HCT116 (cell line): Measurements from ENCODE around the gene DNM3.

Experiments
- CBX3 ChIP-seq: IDR thresholded peaks from 2 replicates; pipeline ENCODE4 v1.6.1; 2012; ENCODE audit warnings: low read depth
- CEBPB ChIP-seq: IDR thresholded peaks from 2 replicates; pipeline ENCODE4 v1.6.1; 2012; ENCODE audit warnings: low read depth
- CTCF ChIP-seq, 3 experiments: fragments of 200-600 bp in 1 of 3; sonication (generic) in 1 of 3; IDR thresholded peaks in 2 of 3; conservative IDR thresholded peaks in 1 of 3; 2 replicates each; pipeline ENCODE4 v1.5.1; 2012 to 2017; ENCODE audit warnings: low read depth in 2 of 3, low read length in 2 of 3, antibody characterized with exemption in 1 of 3, borderline replicate concordance in 1 of 3, control low read depth in 1 of 3, mild to moderate bottlenecking in 1 of 3, mixed read lengths in 1 of 3, mixed run types in 1 of 3, moderate library complexity in 1 of 3; ENCODE audit not compliant: insufficient read depth in 1 of 3
- ELF1 ChIP-seq: IDR thresholded peaks from 2 replicates; pipeline ENCODE4 v1.6.1; 2012; ENCODE audit warnings: low read depth, borderline replicate concordance
- EZH2phosphoT487 ChIP-seq: fragments of 200-600 bp; IDR thresholded peaks from 2 replicates; pipeline ENCODE4 v1.6.1; 2018; ENCODE audit warnings: antibody characterized with exemption, borderline replicate concordance
- POLR2A ChIP-seq: IDR thresholded peaks from 2 replicates; pipeline ENCODE4 v1.7.0; 2011; ENCODE audit warnings: borderline replicate concordance; ENCODE audit not compliant: insufficient read depth, insufficient read length; ENCODE audit errors: extremely low read depth
- POLR2AphosphoS5 ChIP-seq: IDR thresholded peaks from 2 replicates; pipeline ENCODE4 v1.6.1; 2011; ENCODE audit warnings: mild to moderate bottlenecking, low read depth, low read length, moderate library complexity
- RAD21 ChIP-seq: IDR thresholded peaks from 2 replicates; pipeline ENCODE4 v1.6.1; 2012; ENCODE audit warnings: low read depth, mild to moderate bottlenecking
- REST ChIP-seq: IDR thresholded peaks from 2 replicates; pipeline ENCODE4 v1.6.1; 2012; ENCODE audit warnings: low read depth
- SRF ChIP-seq: IDR thresholded peaks from 2 replicates; pipeline ENCODE4 v1.6.1; 2012; ENCODE audit warnings: low read depth
- YY1 ChIP-seq: IDR thresholded peaks from 2 replicates; pipeline ENCODE4 v1.6.1; 2011; ENCODE audit warnings: low read length, low read depth, moderate library complexity, mild to moderate bottlenecking; ENCODE audit not compliant: insufficient replicate concordance; ENCODE audit errors: extremely low read depth
- ZNF274 ChIP-seq: fragments of 200-500 bp; sonication (Bioruptor generic); IDR thresholded peaks from 2 replicates; pipeline ENCODE4 v1.6.1; 2014; ENCODE audit warnings: mild to moderate bottlenecking, low read depth, low read length, inconsistent platforms

- TF ChIP-seq CTCF (IDR thresholded peaks at IDR 0.05 in 2 of 3, conservative IDR thresholded peaks at IDR 0.05 in 1 of 3; ENCODE audit: borderline replicate concordance in 1 of 3, insufficient read depth in 1 of 3, low read depth in 2 of 3, low read length in 2 of 3) (no peak), REST (no peak), RAD21 (no peak), POLR2AphosphoS5 (no peak), SRF (no peak), EZH2phosphoT487 (no peak), POLR2A (no peak), CEBPB (no peak), ELF1 (no peak), CBX3 (no peak), ZNF274 (no peak), YY1 (no peak)
Observed at GRCh38 chr1:171963762-171964161, 122.5 kb downstream of the DNM3 start.
